AG09309 (cell line): ENCODE results near the gene AIMP2.
"Not testable (repeated sequence)": the region's sequence is repeated elsewhere in the genome, so short reads cannot be mapped to it uniquely, and the experiment has no call there.

ENCODE experiments used
- DNase-seq: peaks from one replicate; pipeline ENCODE4 v3.0.0-alpha.2; 2010; ENCODE audit warnings: low read depth
- H3K4me3 ChIP-seq: 2 replicates; pipeline ENCODE4 v1.5.1; 2011; ENCODE audit warnings: mild to moderate bottlenecking, low read depth, low read length, moderate library complexity; ENCODE audit not compliant: control insufficient read depth
- TF ChIP-seq, protein P1 (sequence below): IDR thresholded peaks from 2 replicates; pipeline ENCODE4 v1.5.1; 2011; ENCODE audit warnings: mild to moderate bottlenecking, low read depth, low read length, inconsistent platforms; ENCODE audit not compliant: insufficient read depth, control insufficient read depth; ENCODE audit errors: missing control alignments

The AIMP2 gene

GRCh38 chr7:6056616-6057015 lies 47.5 kb downstream of the AIMP2 start:
- TF ChIP-seq, protein P1, sequence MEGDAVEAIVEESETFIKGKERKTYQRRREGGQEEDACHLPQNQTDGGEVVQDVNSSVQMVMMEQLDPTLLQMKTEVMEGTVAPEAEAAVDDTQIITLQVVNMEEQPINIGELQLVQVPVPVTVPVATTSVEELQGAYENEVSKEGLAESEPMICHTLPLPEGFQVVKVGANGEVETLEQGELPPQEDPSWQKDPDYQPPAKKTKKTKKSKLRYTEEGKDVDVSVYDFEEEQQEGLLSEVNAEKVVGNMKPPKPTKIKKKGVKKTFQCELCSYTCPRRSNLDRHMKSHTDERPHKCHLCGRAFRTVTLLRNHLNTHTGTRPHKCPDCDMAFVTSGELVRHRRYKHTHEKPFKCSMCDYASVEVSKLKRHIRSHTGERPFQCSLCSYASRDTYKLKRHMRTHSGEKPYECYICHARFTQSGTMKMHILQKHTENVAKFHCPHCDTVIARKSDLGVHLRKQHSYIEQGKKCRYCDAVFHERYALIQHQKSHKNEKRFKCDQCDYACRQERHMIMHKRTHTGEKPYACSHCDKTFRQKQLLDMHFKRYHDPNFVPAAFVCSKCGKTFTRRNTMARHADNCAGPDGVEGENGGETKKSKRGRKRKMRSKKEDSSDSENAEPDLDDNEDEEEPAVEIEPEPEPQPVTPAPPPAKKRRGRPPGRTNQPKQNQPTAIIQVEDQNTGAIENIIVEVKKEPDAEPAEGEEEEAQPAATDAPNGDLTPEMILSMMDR, result no peak
- H3K4me3 ChIP-seq, result no peak overlapping the region
- no peak for DNase-seq

GRCh38 chr7:6057316-6058129 lies 48.5 kb downstream of the AIMP2 start:
- TF ChIP-seq, protein P1, result no peak
- no peak for DNase-seq
- H3K4me3 ChIP-seq, result peak overlapping the region; percentile 60

DNA sequence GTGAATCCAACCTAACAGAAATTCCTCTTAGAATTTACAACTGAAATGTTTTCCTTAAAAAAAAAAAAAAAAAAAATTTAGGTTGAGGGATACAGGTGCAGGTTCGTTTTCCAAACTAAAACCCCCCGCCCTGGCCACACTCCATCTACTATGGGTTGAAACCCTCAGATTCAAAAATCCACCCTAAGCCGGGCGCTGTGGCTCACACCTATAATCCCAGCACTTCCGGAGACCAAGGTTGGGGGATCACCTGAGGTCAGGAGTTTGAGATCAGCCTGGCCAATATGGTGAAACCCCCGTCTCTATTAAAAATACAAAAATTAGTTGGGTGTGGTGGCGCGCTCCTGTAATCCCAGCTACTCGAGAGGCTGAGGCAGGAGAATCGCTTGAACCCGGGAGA lies 50.9 kb downstream of the AIMP2 start:
- not testable (repeated sequence) for H3K4me3 ChIP-seq, DNase-seq

- no peak overlapping the region for H3K4me3 ChIP-seq
- DNase-seq, result no peak
- TF ChIP-seq, protein P1, result no peak
Measured at GRCh38 chr7:6071406-6071805, 62.3 kb downstream of the AIMP2 start.
